Lung microvascular endothelial cell (primary cell): ENCODE data around the gene PMS1. TPM values are rescaled to one million over a fixed set of nuclear protein-coding genes. Genes with fewer than 3 reads are reported as not detected.
"Not testable (repeated sequence)": the region's sequence is repeated elsewhere in the genome, so short reads cannot be mapped to it uniquely, and the experiment has no call there.

Experiments used
- DNase-seq, 2 donors: peaks; one replicate each; pipeline versions ENCODE4 v3.0.0 to v3.0.0-alpha.2; 2010; ENCODE audit warnings: low read depth in 2 of 2
- total RNA-seq: library from RNA; depleted of rRNA; stranded (reverse); fragments of >200 nt; gene quantifications from 2 replicates; pipeline ENCODE4 v1.2.1, GENCODE V29; 2014

PMS1 gene
- total RNA-seq, 1 donor from 2014 or later, result 21.8 TPM

GRCh38 chr2:189860161-189860560 is 75.9 kb downstream of the PMS1 start:
- peak in 1 of 2 donors; percentile 3 for DNase-seq

- DNase-seq, result no peak
These were observed 78.5 kb downstream of the PMS1 start for GRCh38 chr2:189862751-189863150.

GRCh38 chr2:189865826-189866225 is 81.6 kb downstream of the PMS1 start:
- no peak for DNase-seq

GRCh38 chr2:189866296-189866695 is 82.0 kb downstream of the PMS1 start:
- DNase-seq, result no peak

GRCh38 chr2:189868896-189869295 is 84.6 kb downstream of the PMS1 start:
- no peak for DNase-seq

- DNase-seq, result peak in 1 of 2 donors; percentile 87
These were observed 86.3 kb downstream of the PMS1 start for GRCh38 chr2:189870381-189871085.

GRCh38 chr2:189873696-189874095 is 89.4 kb downstream of the PMS1 start:
- peak in 1 of 2 donors; percentile 67 for DNase-seq

- peak in 1 of 2 donors; percentile 87 for DNase-seq
These were observed 90.5 kb downstream of the PMS1 start for GRCh38 chr2:189874586-189875320.

GRCh38 chr2:189876271-189876670 is 92.0 kb downstream of the PMS1 start:
- no peak for DNase-seq

- DNase-seq, result no peak
These were observed 95.4 kb downstream of the PMS1 start for GRCh38 chr2:189879716-189880081.

GRCh38 chr2:189880429-189880828 is 96.2 kb downstream of the PMS1 start:
- peak in 1 of 2 donors; percentile 15 for DNase-seq

- DNase-seq, result no peak
These were observed 96.7 kb downstream of the PMS1 start for GRCh38 chr2:189880832-189881492.

GRCh38 chr2:189885368-189885767 is 101.1 kb downstream of the PMS1 start:
- DNase-seq, result no peak

- not testable (repeated sequence) for DNase-seq
These were observed 108.5 kb downstream of the PMS1 start for GRCh38 chr2:189892546-189893294.

- DNase-seq, result no peak
These were observed 112.6 kb downstream of the PMS1 start for GRCh38 chr2:189896809-189897208.

GRCh38 chr2:189899101-189899500 is 114.9 kb downstream of the PMS1 start:
- no peak for DNase-seq

GRCh38 chr2:189900726-189901125 is 116.5 kb downstream of the PMS1 start:
- DNase-seq, result no peak

GRCh38 chr2:189901664-189902063 is 117.4 kb downstream of the PMS1 start:
- DNase-seq, result no peak

GRCh38 chr2:189913821-189914220 is 129.6 kb downstream of the PMS1 start:
- no peak for DNase-seq

GRCh38 chr2:189916651-189917050 is 132.4 kb downstream of the PMS1 start:
- DNase-seq, result no peak
